Lower leg skin (tissue), 4 donors: ENCODE measurements around the gene PHGDH. TPM values are rescaled to one million over a fixed set of nuclear protein-coding genes. Genes with fewer than 3 reads are reported as not detected.

Experiments
- DNase-seq, 2 donors: peaks; one replicate each; pipeline ENCODE4 v3.0.0-alpha.2; 2019; ENCODE audit warnings: low spot score in 2 of 2
- H3K4me3 ChIP-seq: fragments of 200-600 bp; sonication (generic); 2 replicates; pipeline ENCODE4 v1.5.1; 2017; ENCODE audit warnings: mild to moderate bottlenecking, low read depth; ENCODE audit not compliant: poor library complexity, severe bottlenecking
- POLR2A ChIP-seq, 2 donors: fragments of 450-650 bp; IDR thresholded peaks; one replicate each; pipeline ENCODE4 v1.6.1; 2016 to 2017; ENCODE audit warnings: antibody characterized with exemption in 2 of 2, mild to moderate bottlenecking in 1 of 2, moderate library complexity in 1 of 2
- WGBS, 2 donors: methylation state at CpG; one replicate each; pipeline ENCODE4 v1.1.5; 2018; 5-methylcytosine and 5-hydroxymethylcytosine counted together
- intact Hi-C: fragments of 100-400 bp; cut with DNase I; formaldehyde crosslinking; loops from one replicate; pipeline ENCODE4 v1.15.0; 2023; ENCODE audit warnings: low total_unique reads
- total RNA-seq, 4 donors: library from RNA; depleted of rRNA; stranded (reverse); fragments of >200 nt; gene quantifications; one replicate each; pipeline ENCODE4 v1.1.0, GENCODE V29; 2016
- TF ChIP-seq, protein P1 (sequence below), 3 donors: fragments of 450-650 bp; IDR thresholded peaks; one replicate each; pipeline ENCODE4 v1.5.1; 2016; ENCODE audit warnings: antibody characterized with exemption in 3 of 3, mild to moderate bottlenecking in 3 of 3, moderate library complexity in 2 of 3

Gene PHGDH
- total RNA-seq, 4 donors from 2014 or later, result 55.1 to 94.2 (median 73.5) TPM

GRCh38 chr1:119713039-119713748, 1.5 kb downstream of the PHGDH start:
- DNase-seq, result no peak
- WGBS, 2 donors, result 33 to 36% methylated on average over 17 of the region's 17 CpGs
- H3K4me3 ChIP-seq, result no peak overlapping the region
- intact Hi-C loops, result no loop called here
- TF ChIP-seq, protein P1, sequence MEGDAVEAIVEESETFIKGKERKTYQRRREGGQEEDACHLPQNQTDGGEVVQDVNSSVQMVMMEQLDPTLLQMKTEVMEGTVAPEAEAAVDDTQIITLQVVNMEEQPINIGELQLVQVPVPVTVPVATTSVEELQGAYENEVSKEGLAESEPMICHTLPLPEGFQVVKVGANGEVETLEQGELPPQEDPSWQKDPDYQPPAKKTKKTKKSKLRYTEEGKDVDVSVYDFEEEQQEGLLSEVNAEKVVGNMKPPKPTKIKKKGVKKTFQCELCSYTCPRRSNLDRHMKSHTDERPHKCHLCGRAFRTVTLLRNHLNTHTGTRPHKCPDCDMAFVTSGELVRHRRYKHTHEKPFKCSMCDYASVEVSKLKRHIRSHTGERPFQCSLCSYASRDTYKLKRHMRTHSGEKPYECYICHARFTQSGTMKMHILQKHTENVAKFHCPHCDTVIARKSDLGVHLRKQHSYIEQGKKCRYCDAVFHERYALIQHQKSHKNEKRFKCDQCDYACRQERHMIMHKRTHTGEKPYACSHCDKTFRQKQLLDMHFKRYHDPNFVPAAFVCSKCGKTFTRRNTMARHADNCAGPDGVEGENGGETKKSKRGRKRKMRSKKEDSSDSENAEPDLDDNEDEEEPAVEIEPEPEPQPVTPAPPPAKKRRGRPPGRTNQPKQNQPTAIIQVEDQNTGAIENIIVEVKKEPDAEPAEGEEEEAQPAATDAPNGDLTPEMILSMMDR (IDR thresholded peaks at IDR 0.05), result no peak
- TF ChIP-seq POLR2A (IDR thresholded peaks at IDR 0.05), result no peak

DNA sequence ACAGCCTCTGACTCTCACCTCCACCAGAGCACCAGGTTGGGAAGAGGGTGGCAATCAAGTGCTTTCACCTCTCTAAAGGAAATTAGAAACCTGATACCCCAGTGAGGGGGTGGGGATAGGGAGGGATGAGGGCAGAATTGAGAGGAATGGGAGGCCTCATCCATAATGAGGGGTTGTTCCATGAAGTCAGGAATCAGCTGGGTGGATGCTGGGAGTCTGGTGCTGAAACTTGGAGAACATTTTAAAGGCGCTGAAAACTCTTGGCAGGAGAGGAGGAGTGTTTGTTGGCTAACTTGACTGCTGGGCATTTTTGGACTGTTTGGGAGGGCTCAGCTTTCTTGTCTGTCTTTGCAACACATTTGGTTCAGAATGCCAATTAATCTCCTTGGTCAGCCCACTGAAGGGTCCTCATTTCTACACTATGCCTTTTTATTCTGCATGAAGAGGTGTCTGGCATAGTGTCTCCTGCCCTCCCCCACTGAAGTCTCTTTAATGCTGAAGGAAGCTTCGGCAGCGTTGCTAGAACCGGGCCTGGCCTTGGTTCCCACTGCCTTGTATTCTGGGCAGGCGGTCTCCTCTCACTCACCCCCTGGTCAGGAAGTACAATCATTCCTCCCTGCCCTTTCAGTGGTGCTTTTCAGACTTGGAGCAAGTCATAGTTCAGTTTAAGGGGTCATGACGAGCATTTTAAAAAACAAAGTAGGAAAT, 2.2 kb downstream of the PHGDH start:
- TF ChIP-seq, protein P1 (IDR thresholded peaks at IDR 0.05), result no peak
- no peak for TF ChIP-seq POLR2A (IDR thresholded peaks at IDR 0.05)
- whole genome bisulfite sequencing, 2 donors, result 40 to 42% methylated on average over 6 of the region's 6 CpGs
- DNase-seq, result no peak
- no peak overlapping the region for H3K4me3 ChIP-seq
- intact Hi-C loops, result no loop called here

DNA sequence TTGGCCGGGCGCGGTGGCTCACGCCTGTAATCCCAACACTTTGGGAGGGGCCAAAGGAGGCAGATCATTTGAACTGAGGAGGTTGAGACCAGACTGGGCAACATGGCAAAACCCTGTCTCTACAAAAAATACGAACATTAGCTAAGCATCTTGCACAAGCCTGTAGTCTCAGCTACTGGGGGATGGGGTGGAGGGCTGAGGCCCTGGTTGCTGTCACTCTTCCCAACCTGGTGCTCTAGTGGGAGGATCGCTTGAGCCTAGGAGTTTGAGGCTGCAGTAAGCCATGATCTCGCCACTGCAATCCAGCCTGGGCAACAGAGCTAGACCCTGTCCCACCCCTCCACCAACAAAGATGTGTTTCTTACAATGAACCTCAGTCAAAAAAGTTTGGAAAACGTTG, 2.8 kb downstream of the PHGDH start:
- intact Hi-C loops, result no loop called here
- H3K4me3 ChIP-seq, result no peak overlapping the region

GRCh38 chr1:119715542-119715941, 3.8 kb downstream of the PHGDH start:
- H3K4me3 ChIP-seq, result no peak overlapping the region
- no peak for DNase-seq
- TF ChIP-seq, protein P1 (IDR thresholded peaks at IDR 0.05), result no peak
- no peak for TF ChIP-seq POLR2A (IDR thresholded peaks at IDR 0.05)
- 23 to 57% methylated on average over 5 of the region's 5 CpGs for WGBS, 2 donors
- intact Hi-C loops, result no loop called here

More for the DNA sequence above, 2.8 kb downstream of the PHGDH start:
- no peak for DNase-seq
- WGBS, 2 donors, result 42 to 56% methylated on average over 8 of the region's 8 CpGs
- TF ChIP-seq, protein P1 (IDR thresholded peaks at IDR 0.05), result no peak
- TF ChIP-seq POLR2A (IDR thresholded peaks at IDR 0.05), result no peak

GRCh38 chr1:119718409-119718808, 6.7 kb downstream of the PHGDH start:
- H3K4me3 ChIP-seq, result no peak overlapping the region
- TF ChIP-seq, protein P1 (IDR thresholded peaks at IDR 0.05), result no peak
- TF ChIP-seq POLR2A (IDR thresholded peaks at IDR 0.05), result no peak
- no peak for DNase-seq
- intact Hi-C loops, result no loop called here
